Hematopoietic multipotent progenitor cell treated with erythropoietin and hydrocortisone succinate and interleukin-3 and kit ligand, for 8 days (in vitro differentiated cells): Measurements from ENCODE around the gene ESRRB.

Source experiments
- DNase-seq: peaks from one replicate; pipeline ENCODE4 v3.0.0-alpha.2; 2015

ESRRB gene

GRCh38 chr14:76547831-76548230, 171.9 kb downstream of the ESRRB start:
- DNase-seq: no peak

GRCh38 chr14:76550534-76550933, 174.6 kb downstream of the ESRRB start:
- no peak for DNase-seq

GRCh38 chr14:76551116-76551515, 175.2 kb downstream of the ESRRB start:
- no peak for DNase-seq
